ENCODE results near the gene NKPD1. TPM values are rescaled to one million over a fixed set of nuclear protein-coding genes. Genes with fewer than 3 reads are reported as not detected.

Gene NKPD1
- total RNA-seq, 3 donors from 2014 or later (not counting 1 experiment from before 2014, with no cell fraction given): 0.55 to 1.00 (median 0.66) TPM

- Mint-ChIP-seq H3K27ac (no peak overlapping the region), H3K4me1 (no peaks in the 10 kb centered on the region), H3K27me3 (ENCODE audit: low read depth in 2 of 2) (no peaks in the 10 kb centered on the region), H3K9me3 (no peaks in the 10 kb centered on the region), H3K4me3 (no peak overlapping the region), H3K36me3 (no peaks in the 10 kb centered on the region)
- no peaks in the 10 kb centered on the region for H3K36me3 ChIP-seq (ENCODE audit: control insufficient read depth, insufficient read depth, low read length)
- DNase-seq: no peak
- intact Hi-C loops (cut with micrococcal nuclease): no loop called here
- H3K9me3 ChIP-seq (ENCODE audit: control insufficient read depth, insufficient read depth, low read length): no peaks in the 10 kb centered on the region
- no peak overlapping the region for H3K4me3 ChIP-seq (ENCODE audit: low read length)
- no peaks in the 10 kb centered on the region for H3K27me3 ChIP-seq (ENCODE audit: control insufficient read depth, insufficient read depth, low read length)
- 97% methylated on average over 6 of the region's 6 CpGs for WGBS (ENCODE audit: insufficient coverage)
- no peaks in the 10 kb centered on the region for H3K4me1 ChIP-seq (ENCODE audit: control insufficient read depth, insufficient read depth, low read length)
- ATAC-seq: no peak
- no peak overlapping the region for H3K27ac ChIP-seq (ENCODE audit: low read length)
- no peak for TF ChIP-seq CTCF (IDR thresholded peaks at IDR 0.05)
These were observed 41.9 kb upstream of the NKPD1 start for GRCh38 chr19:45202637-45203036.

GRCh38 chr19:45200568-45200967 is 39.8 kb upstream of the NKPD1 start:
- TF ChIP-seq CTCF (IDR thresholded peaks at IDR 0.05): no peak
- no peaks in the 10 kb centered on the region for H3K27me3 ChIP-seq (ENCODE audit: control insufficient read depth, insufficient read depth, low read length)
- Mint-ChIP-seq H3K27me3 (ENCODE audit: low read depth in 2 of 2) (no peaks in the 10 kb centered on the region), H3K36me3 (no peaks in the 10 kb centered on the region), H3K9me3 (no peaks in the 10 kb centered on the region), H3K4me3 (no peak overlapping the region), H3K27ac (no peak overlapping the region), H3K4me1 (no peaks in the 10 kb centered on the region)
- no peaks in the 10 kb centered on the region for H3K4me1 ChIP-seq (ENCODE audit: control insufficient read depth, insufficient read depth, low read length)
- no peaks in the 10 kb centered on the region for H3K36me3 ChIP-seq (ENCODE audit: control insufficient read depth, insufficient read depth, low read length)
- WGBS (ENCODE audit: insufficient coverage): 90% methylated on average over 4 of the region's 4 CpGs
- intact Hi-C loops (cut with micrococcal nuclease): loop anchor here (1.0 kb wide), 1 partner anchor 138 kb away; no protein-coding TSS in a partner anchor
- DNase-seq (no peak), ATAC-seq (no peak)
- no peaks in the 10 kb centered on the region for H3K9me3 ChIP-seq (ENCODE audit: control insufficient read depth, insufficient read depth, low read length)
- H3K4me3 ChIP-seq (ENCODE audit: low read length): no peak overlapping the region
- H3K27ac ChIP-seq (ENCODE audit: low read length): no peak overlapping the region

- intact Hi-C loops (cut with micrococcal nuclease): no loop called here
- no peaks in the 10 kb centered on the region for H3K36me3 ChIP-seq (ENCODE audit: control insufficient read depth, insufficient read depth, low read length)
- H3K4me3 ChIP-seq (ENCODE audit: low read length): no peak overlapping the region
- H3K9me3 ChIP-seq (ENCODE audit: control insufficient read depth, insufficient read depth, low read length): no peaks in the 10 kb centered on the region
- no peaks in the 10 kb centered on the region for H3K27me3 ChIP-seq (ENCODE audit: control insufficient read depth, insufficient read depth, low read length)
- no peaks in the 10 kb centered on the region for H3K36me3 Mint-ChIP-seq
- H3K27me3 Mint-ChIP-seq (ENCODE audit: low read depth in 2 of 2): no peaks in the 10 kb centered on the region
- H3K27ac ChIP-seq (ENCODE audit: low read length): no peak overlapping the region
- 90% methylated on average over 6 of the region's 6 CpGs for WGBS (ENCODE audit: insufficient coverage)
- H3K9me3 Mint-ChIP-seq: no peaks in the 10 kb centered on the region
- no peak for TF ChIP-seq CTCF (IDR thresholded peaks at IDR 0.05)
- H3K4me1 Mint-ChIP-seq: no peaks in the 10 kb centered on the region
- no peak overlapping the region for H3K4me3 Mint-ChIP-seq
- H3K4me1 ChIP-seq (ENCODE audit: control insufficient read depth, insufficient read depth, low read length): no peaks in the 10 kb centered on the region
- no peak for ATAC-seq
- no peak overlapping the region for H3K27ac Mint-ChIP-seq
- DNase-seq: no peak
These were observed 35.0 kb upstream of the NKPD1 start for GRCh38 chr19:45195764-45196163.

- Histone ChIP-seq H3K4me3 (ENCODE audit: low read length) (no peak overlapping the region), H3K27me3 (ENCODE audit: control insufficient read depth, insufficient read depth, low read length) (no peaks in the 10 kb centered on the region), H3K27ac (ENCODE audit: low read length) (no peak overlapping the region), H3K4me1 (ENCODE audit: control insufficient read depth, insufficient read depth, low read length) (peaks cover 5% of the 10 kb centered on the region), H3K36me3 (ENCODE audit: control insufficient read depth, insufficient read depth, low read length) (no peaks in the 10 kb centered on the region), H3K9me3 (ENCODE audit: control insufficient read depth, insufficient read depth, low read length) (no peaks in the 10 kb centered on the region)
- H3K4me1 Mint-ChIP-seq: no peaks in the 10 kb centered on the region
- H3K36me3 Mint-ChIP-seq: no peaks in the 10 kb centered on the region
- H3K9me3 Mint-ChIP-seq: peaks cover 0 to 3% of the 10 kb centered on the region in 2 donors
- no peak for TF ChIP-seq CTCF (IDR thresholded peaks at IDR 0.05)
- H3K27ac Mint-ChIP-seq: no peak overlapping the region
- intact Hi-C loops (cut with micrococcal nuclease): no loop called here
- ATAC-seq (no peak), DNase-seq (no peak)
- WGBS (ENCODE audit: insufficient coverage): 91% methylated on average over 3 of the region's 4 CpGs
- no peak overlapping the region for H3K4me3 Mint-ChIP-seq
- no peaks in the 10 kb centered on the region for H3K27me3 Mint-ChIP-seq (ENCODE audit: low read depth in 2 of 2)
These were observed 30.6 kb upstream of the NKPD1 start for GRCh38 chr19:45191375-45191774.
